HL-60 (cell line): ENCODE measurements around the gene CCDC88C.

Source experiments
- GABPA ChIP-seq: IDR thresholded peaks from 2 replicates; pipeline ENCODE4 v1.6.1; 2012; ENCODE audit warnings: low read depth
- POLR2AphosphoS5 ChIP-seq: IDR thresholded peaks from 2 replicates; pipeline ENCODE4 v1.6.1; 2012; ENCODE audit warnings: low read depth
- SPI1 ChIP-seq: IDR thresholded peaks from 2 replicates; pipeline ENCODE4 v1.6.1; 2012; ENCODE audit warnings: low read depth, mild to moderate bottlenecking, borderline replicate concordance
- TF ChIP-seq, protein P1 (sequence below): IDR thresholded peaks from one replicate; pipeline ENCODE4 v1.5.1; 2011; ENCODE audit warnings: low read length, control low read depth, inconsistent platforms; ENCODE audit not compliant: insufficient read depth
- TF ChIP-seq, protein P2 (sequence below): IDR thresholded peaks from 2 replicates; pipeline ENCODE4 v1.6.1; 2012; ENCODE audit warnings: low read depth; ENCODE audit not compliant: insufficient replicate concordance

DNA sequence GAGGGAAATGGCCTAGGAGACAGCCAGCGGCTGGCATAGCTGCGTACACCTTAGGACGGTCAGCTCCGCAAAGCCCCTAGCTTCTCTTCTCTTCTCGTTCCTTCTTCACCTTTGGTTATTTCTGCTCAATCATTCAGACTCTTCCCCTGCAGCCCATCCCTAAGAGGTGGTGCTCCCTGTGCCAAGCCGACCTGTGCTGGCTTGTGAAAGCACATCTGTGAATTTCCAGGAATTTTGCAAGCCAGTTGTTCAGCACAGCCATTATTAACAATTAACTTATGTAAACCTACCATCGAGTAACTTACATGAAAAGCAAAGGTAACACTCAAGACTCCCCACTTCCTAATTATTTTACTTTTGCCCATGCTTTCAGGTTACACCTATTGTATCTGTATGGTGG lies 152.2 kb downstream of the CCDC88C start:
- TF ChIP-seq POLR2AphosphoS5 (no peak), GABPA (no peak), SPI1 (no peak)
- TF ChIP-seq, protein P1, sequence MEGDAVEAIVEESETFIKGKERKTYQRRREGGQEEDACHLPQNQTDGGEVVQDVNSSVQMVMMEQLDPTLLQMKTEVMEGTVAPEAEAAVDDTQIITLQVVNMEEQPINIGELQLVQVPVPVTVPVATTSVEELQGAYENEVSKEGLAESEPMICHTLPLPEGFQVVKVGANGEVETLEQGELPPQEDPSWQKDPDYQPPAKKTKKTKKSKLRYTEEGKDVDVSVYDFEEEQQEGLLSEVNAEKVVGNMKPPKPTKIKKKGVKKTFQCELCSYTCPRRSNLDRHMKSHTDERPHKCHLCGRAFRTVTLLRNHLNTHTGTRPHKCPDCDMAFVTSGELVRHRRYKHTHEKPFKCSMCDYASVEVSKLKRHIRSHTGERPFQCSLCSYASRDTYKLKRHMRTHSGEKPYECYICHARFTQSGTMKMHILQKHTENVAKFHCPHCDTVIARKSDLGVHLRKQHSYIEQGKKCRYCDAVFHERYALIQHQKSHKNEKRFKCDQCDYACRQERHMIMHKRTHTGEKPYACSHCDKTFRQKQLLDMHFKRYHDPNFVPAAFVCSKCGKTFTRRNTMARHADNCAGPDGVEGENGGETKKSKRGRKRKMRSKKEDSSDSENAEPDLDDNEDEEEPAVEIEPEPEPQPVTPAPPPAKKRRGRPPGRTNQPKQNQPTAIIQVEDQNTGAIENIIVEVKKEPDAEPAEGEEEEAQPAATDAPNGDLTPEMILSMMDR: no peak
- TF ChIP-seq, protein P2, sequence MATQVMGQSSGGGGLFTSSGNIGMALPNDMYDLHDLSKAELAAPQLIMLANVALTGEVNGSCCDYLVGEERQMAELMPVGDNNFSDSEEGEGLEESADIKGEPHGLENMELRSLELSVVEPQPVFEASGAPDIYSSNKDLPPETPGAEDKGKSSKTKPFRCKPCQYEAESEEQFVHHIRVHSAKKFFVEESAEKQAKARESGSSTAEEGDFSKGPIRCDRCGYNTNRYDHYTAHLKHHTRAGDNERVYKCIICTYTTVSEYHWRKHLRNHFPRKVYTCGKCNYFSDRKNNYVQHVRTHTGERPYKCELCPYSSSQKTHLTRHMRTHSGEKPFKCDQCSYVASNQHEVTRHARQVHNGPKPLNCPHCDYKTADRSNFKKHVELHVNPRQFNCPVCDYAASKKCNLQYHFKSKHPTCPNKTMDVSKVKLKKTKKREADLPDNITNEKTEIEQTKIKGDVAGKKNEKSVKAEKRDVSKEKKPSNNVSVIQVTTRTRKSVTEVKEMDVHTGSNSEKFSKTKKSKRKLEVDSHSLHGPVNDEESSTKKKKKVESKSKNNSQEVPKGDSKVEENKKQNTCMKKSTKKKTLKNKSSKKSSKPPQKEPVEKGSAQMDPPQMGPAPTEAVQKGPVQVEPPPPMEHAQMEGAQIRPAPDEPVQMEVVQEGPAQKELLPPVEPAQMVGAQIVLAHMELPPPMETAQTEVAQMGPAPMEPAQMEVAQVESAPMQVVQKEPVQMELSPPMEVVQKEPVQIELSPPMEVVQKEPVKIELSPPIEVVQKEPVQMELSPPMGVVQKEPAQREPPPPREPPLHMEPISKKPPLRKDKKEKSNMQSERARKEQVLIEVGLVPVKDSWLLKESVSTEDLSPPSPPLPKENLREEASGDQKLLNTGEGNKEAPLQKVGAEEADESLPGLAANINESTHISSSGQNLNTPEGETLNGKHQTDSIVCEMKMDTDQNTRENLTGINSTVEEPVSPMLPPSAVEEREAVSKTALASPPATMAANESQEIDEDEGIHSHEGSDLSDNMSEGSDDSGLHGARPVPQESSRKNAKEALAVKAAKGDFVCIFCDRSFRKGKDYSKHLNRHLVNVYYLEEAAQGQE: no peak
